Ovary (tissue), 9 donors: ENCODE data around the gene NID2. TPM values are rescaled to one million over a fixed set of nuclear protein-coding genes. Genes with fewer than 3 reads are reported as not detected.

Experiments
- DNase-seq, 5 donors: peaks; one replicate each; pipeline ENCODE4 v3.0.0-alpha.2; 2019 to 2020
- H3K27ac ChIP-seq, 2 donors: fragments of 200-600 bp; one replicate each; pipeline versions ENCODE4 v1.5.1 to v1.8.0; 2019 to 2022
- H3K27me3 ChIP-seq: fragments of 200-600 bp; one replicate; pipeline ENCODE4 v1.8.0; 2022
- H3K36me3 ChIP-seq: fragments of 200-600 bp; sonication (generic); one replicate; pipeline ENCODE4 v1.5.1; 2019
- H3K4me1 ChIP-seq: one replicate; pipeline ENCODE4 v1.8.1; 2013; ENCODE audit warnings: mild to moderate bottlenecking, moderate library complexity; ENCODE audit not compliant: insufficient read depth
- H3K4me3 ChIP-seq: fragments of 200-600 bp; sonication (generic); one replicate; pipeline ENCODE4 v1.5.1; 2017
- H3K9me3 ChIP-seq, 2 donors: fragments of 200-600 bp in 1 of 2; sonication (generic) in 1 of 2; one replicate each; pipeline versions ENCODE4 v1.5.1 to v1.8.1; 2013 to 2019; ENCODE audit warnings: mild to moderate bottlenecking in 1 of 2, moderate library complexity in 1 of 2
- CTCF ChIP-seq, 3 donors: fragments of 450-650 bp in 2 of 3; fragments of 200-600 bp in 1 of 3; IDR thresholded peaks; one replicate each; pipeline versions ENCODE4 v1.5.1 to v1.8.0; 2016 to 2022; ENCODE audit warnings: antibody characterized with exemption in 3 of 3, mild to moderate bottlenecking in 1 of 3
- EP300 ChIP-seq: sonication (generic); formaldehyde crosslinking; IDR thresholded peaks from one replicate; pipeline ENCODE4 v1.6.1; 2017; ENCODE audit warnings: antibody characterized with exemption
- POLR2A ChIP-seq: fragments of 450-650 bp; IDR thresholded peaks from one replicate; pipeline ENCODE4 v1.6.1; 2017; ENCODE audit warnings: antibody characterized with exemption, mild to moderate bottlenecking, moderate library complexity
- WGBS, 3 donors: extraction: QIAGEN DNeasy Blood & Tissue Kit in 1 of 3; methylation state at CpG; one replicate each; pipeline versions ENCODE4 v1.1.5 to v1.1.7; 2013 to 2017; 5-methylcytosine and 5-hydroxymethylcytosine counted together
- intact Hi-C, 4 donors: fragments of 100-400 bp; cut with DNase I; formaldehyde crosslinking; loops; one replicate each; pipeline versions ENCODE4 v1.11.0 to v1.15.1; 2022 to 2023
- polyA plus RNA-seq, 2 donors: library from polyadenylated mRNA; stranded (reverse); fragments of 200-250 nt in 1 of 2; fragments of 350-450 nt in 1 of 2; fragmentation: Illumina TruSeq in 1 of 2; extraction: RNeasy Lipid Tissue Mini Kit (QIAGEN cat#74804) in 1 of 2; gene quantifications; one replicate each; pipeline ENCODE4 v1.2.3, GENCODE V29; 2013 to 2014
- total RNA-seq, 7 donors: library from RNA; depleted of rRNA in 2 of 7; stranded (reverse); fragments of >200 nt in 2 of 7; fragmentation: NEBNext Ultra II Directional in 3 of 7; extraction: Animal tissue kit (Norgen Biotek cat#: 25700) in 3 of 7; gene quantifications; one replicate each; pipeline versions ENCODE4 v1.1.0 to v1.2.4, GENCODE V29; 2016 to 2023
- donor health status: DM: no; HTN: no; CAD: no; lungs with moderate emphysema.
- donor health status: DM: no; HTN: no; CAD: no.
- donor health status: Bipolar disorder and iron deficiency.
- donor health status: DM: yes; HTN: yes; CAD: no.
- donor health status: DM: no; HTN: no; CAD: no.
- donor health status: DM: yes; HTN: yes; CAD: no.

The NID2 gene
- total and polyA plus RNA-seq, 9 donors = 31.5 to 83.8 (median 47.2) TPM

- H3K27me3 ChIP-seq = no peaks in the 10 kb centered on the region
- TF ChIP-seq EP300 = no peak
- TF ChIP-seq CTCF (IDR thresholded peaks at IDR 0.05) = no peak
- no peak for TF ChIP-seq POLR2A
- H3K4me1 ChIP-seq = peaks cover 9% of the 10 kb centered on the region
- no peak overlapping the region for H3K27ac ChIP-seq
- no peaks in the 10 kb centered on the region for H3K36me3 ChIP-seq
- H3K4me3 ChIP-seq = no peak overlapping the region
- no peaks in the 10 kb centered on the region for H3K9me3 ChIP-seq
- intact Hi-C loops = no loop called here
- no peak for DNase-seq
Observed at GRCh38 chr14:52091928-52092327, 23.1 kb upstream of the NID2 start.

GRCh38 chr14:52090936-52091335 is 22.1 kb upstream of the NID2 start:
- H3K4me1 ChIP-seq = peaks cover 9% of the 10 kb centered on the region
- H3K27ac ChIP-seq = no peak overlapping the region
- intact Hi-C loops = no loop called here
- H3K9me3 ChIP-seq = no peaks in the 10 kb centered on the region
- TF ChIP-seq EP300 = no peak
- TF ChIP-seq CTCF (IDR thresholded peaks at IDR 0.05) = no peak
- TF ChIP-seq POLR2A = no peak
- no peak overlapping the region for H3K4me3 ChIP-seq
- H3K36me3 ChIP-seq = no peaks in the 10 kb centered on the region
- no peak for DNase-seq
- WGBS, 3 donors = 83 to 94% (median 89%) methylated on average over 4 of the region's 4 CpGs
- H3K27me3 ChIP-seq = no peaks in the 10 kb centered on the region

GRCh38 chr14:52089218-52089617 is 20.4 kb upstream of the NID2 start:
- no peaks in the 10 kb centered on the region for H3K27me3 ChIP-seq
- H3K4me3 ChIP-seq = no peak overlapping the region
- TF ChIP-seq CTCF (IDR thresholded peaks at IDR 0.05) (no peak), POLR2A (no peak), EP300 (no peak)
- H3K27ac ChIP-seq = no peak overlapping the region
- no peaks in the 10 kb centered on the region for H3K36me3 ChIP-seq
- intact Hi-C loops = no loop called here
- peaks cover 9% of the 10 kb centered on the region for H3K4me1 ChIP-seq
- peak in 2 of 5 donors; percentile 20 to 24 for DNase-seq
- no peaks in the 10 kb centered on the region for H3K9me3 ChIP-seq
- 4 to 32% (median 13%) methylated on average over 1 of the region's 1 CpG for WGBS, 3 donors

- intact Hi-C loops = no loop called here
- Histone ChIP-seq H3K36me3 (no peaks in the 10 kb centered on the region), H3K9me3 (no peaks in the 10 kb centered on the region), H3K27me3 (no peaks in the 10 kb centered on the region), H3K27ac (no peak overlapping the region), H3K4me1 (peaks cover 9% of the 10 kb centered on the region), H3K4me3 (no peak overlapping the region)
- no peak for DNase-seq
- 3 to 23% (median 7%) methylated on average over 4 of the region's 4 CpGs for WGBS, 3 donors
- TF ChIP-seq CTCF (IDR thresholded peaks at IDR 0.05) = no peak
- no peak for TF ChIP-seq POLR2A
- TF ChIP-seq EP300 = no peak
Observed at GRCh38 chr14:52086711-52087110, 17.9 kb upstream of the NID2 start.

- no peak overlapping the region for H3K27ac ChIP-seq
- no peaks in the 10 kb centered on the region for H3K9me3 ChIP-seq
- no peaks in the 10 kb centered on the region for H3K27me3 ChIP-seq
- TF ChIP-seq POLR2A = no peak
- TF ChIP-seq EP300 = no peak
- TF ChIP-seq CTCF (IDR thresholded peaks at IDR 0.05) = no peak
- DNase-seq = no peak
- H3K36me3 ChIP-seq = no peaks in the 10 kb centered on the region
- H3K4me3 ChIP-seq = no peak overlapping the region
- peaks cover 8% of the 10 kb centered on the region for H3K4me1 ChIP-seq
- intact Hi-C loops = no loop called here
Observed at GRCh38 chr14:52082903-52083302, 14.0 kb upstream of the NID2 start.
